PC-3 (cell line): ENCODE results near the gene STK32C. TPM values are rescaled to one million over a fixed set of nuclear protein-coding genes. Genes with fewer than 3 reads are reported as not detected.

Source experiments
- ATAC-seq: fragments of 200-7000 bp; cut with Tn5 transposase; 2 replicates; pipeline ENCODE4 v1.9.1; 2020; ENCODE audit warnings: mild to moderate bottlenecking, moderate library complexity
- BruUV-seq: library from RNA; stranded (reverse); fragments of 400-500 nt; replicated peaks from 2 replicates; lab custom pipeline; 2021; lab: Mats Ljungman, UMichigan
- CTCF ChIA-PET: fragments of 300-600 bp; sonication (Branson Sonifier 250); formaldehyde crosslinking; loops from one replicate; lab custom pipeline; 2022; ENCODE audit warnings: antibody characterized with exemption; lab: Charles Lee
- POLR2A ChIA-PET: fragments of 300-600 bp; sonication (Branson Sonifier 250); formaldehyde crosslinking; loops from one replicate; lab custom pipeline; 2022; ENCODE audit warnings: antibody characterized with exemption; ENCODE audit not compliant: unreplicated experiment; lab: Charles Lee
- DNase-seq: peaks from one replicate; pipeline ENCODE4 v3.0.0-alpha.2; 2015
- H2AFZ ChIP-seq: fragments of 300-600 bp; sonication (generic); 2 replicates; pipeline ENCODE4 v1.6.0; 2016; ENCODE audit warnings: antibody characterized with exemption, low read length
- H3F3A ChIP-seq: fragments of 300-600 bp; sonication (generic); one replicate; pipeline ENCODE4 v1.6.0; 2017; ENCODE audit warnings: antibody characterized with exemption, low read length, control low read depth, mild to moderate bottlenecking; ENCODE audit not compliant: unreplicated experiment
- H3K27ac ChIP-seq: fragments of 300-600 bp; sonication (generic); 2 replicates; pipeline ENCODE4 v1.5.1; 2016; ENCODE audit warnings: mild to moderate bottlenecking, low read length
- H3K27me3 ChIP-seq: fragments of 300-600 bp; sonication (generic); 2 replicates; pipeline ENCODE4 v1.6.1; 2016; ENCODE audit warnings: low read length, mixed read lengths
- H3K36me3 ChIP-seq: fragments of 300-600 bp; sonication (generic); 2 replicates; pipeline ENCODE4 v1.6.1; 2016; ENCODE audit warnings: low read depth, mixed run types, low read length, mixed read lengths
- H3K4me1 ChIP-seq: fragments of 300-600 bp; sonication (generic); 2 replicates; pipeline ENCODE4 v1.5.1; 2016; ENCODE audit warnings: low read length; ENCODE audit not compliant: insufficient read depth
- H3K4me2 ChIP-seq: fragments of 300-600 bp; sonication (generic); 2 replicates; pipeline ENCODE4 v1.6.0; 2016; ENCODE audit warnings: low read length
- H3K4me3 ChIP-seq: fragments of 300-600 bp; sonication (generic); 2 replicates; pipeline ENCODE4 v1.5.1; 2016; ENCODE audit warnings: mild to moderate bottlenecking, low read length, mixed read lengths
- H3K79me2 ChIP-seq: fragments of 300-600 bp; sonication (generic); 2 replicates; pipeline ENCODE4 v1.6.1; 2017; ENCODE audit warnings: low read length, mixed read lengths
- H3K9ac ChIP-seq: fragments of 300-600 bp; sonication (generic); 2 replicates; pipeline ENCODE4 v1.6.0; 2016; ENCODE audit warnings: mild to moderate bottlenecking, low read length
- H3K9me2 ChIP-seq: fragments of 300-600 bp; sonication (generic); replicated peaks from 2 replicates; pipeline ENCODE4 v1.6.1; 2016; ENCODE audit warnings: mixed run types, low read length, mixed read lengths
- H3K9me3 ChIP-seq: fragments of 300-600 bp; sonication (generic); 2 replicates; pipeline ENCODE4 v1.6.1; 2016; ENCODE audit warnings: low read length, mixed read lengths
- H4K20me1 ChIP-seq: fragments of 300-600 bp; sonication (generic); 2 replicates; pipeline ENCODE4 v1.6.1; 2016; ENCODE audit warnings: low read length, mixed read lengths
- CTCF ChIP-seq: fragments of 300-600 bp; sonication (generic); conservative IDR thresholded peaks from 2 replicates; pipeline ENCODE4 v1.5.1; 2017; ENCODE audit warnings: antibody characterized with exemption, low read depth, mild to moderate bottlenecking, low read length
- EZH2 ChIP-seq: fragments of 300-600 bp; sonication (generic); IDR thresholded peaks from one replicate; pipeline ENCODE4 v1.6.1; 2017; ENCODE audit warnings: antibody characterized with exemption, mild to moderate bottlenecking, low read length; ENCODE audit not compliant: unreplicated experiment
- EZH2phosphoT487 ChIP-seq: fragments of 300-600 bp; sonication (generic); IDR thresholded peaks from 2 replicates; pipeline ENCODE4 v1.6.1; 2018; ENCODE audit warnings: mild to moderate bottlenecking, antibody characterized with exemption, low read length, borderline replicate concordance
- intact Hi-C: fragments of 100-400 bp; cut with micrococcal nuclease; formaldehyde crosslinking; loops from 2 replicates; pipeline ENCODE4 v1.9.0; 2023
- total RNA-seq: library from RNA; depleted of rRNA; stranded (reverse); fragments of >200 nt; gene quantifications from 2 replicates; pipeline ENCODE4 v1.2.3, GENCODE V29; 2014

Gene STK32C
- total RNA-seq, 1 experiment from 2014 or later: 28.3 TPM

DNA sequence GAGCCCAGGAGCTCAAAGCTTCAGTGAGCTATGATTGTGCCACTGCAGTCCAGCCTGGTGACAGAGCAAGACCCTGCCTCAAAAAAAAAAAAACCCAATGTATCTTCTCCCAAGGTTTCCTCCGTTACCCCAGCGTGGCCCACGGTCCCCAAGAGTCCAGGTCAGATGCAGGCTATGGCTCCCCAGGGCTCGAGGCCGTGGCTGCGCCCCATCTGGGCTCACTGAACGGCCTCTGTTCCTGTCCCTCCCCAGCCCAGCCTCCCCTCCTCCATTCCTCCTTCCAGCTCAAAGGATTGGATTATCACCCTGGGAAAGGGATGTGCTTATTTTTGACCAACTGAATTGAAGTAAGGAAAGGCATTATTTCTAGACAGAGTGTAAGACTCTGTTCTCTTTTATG, 31.0 kb downstream of the STK32C start:
- H3K9ac ChIP-seq: no peak overlapping the region
- CTCF ChIA-PET: no interaction called here
- H3K9me3 ChIP-seq: no peaks in the 10 kb centered on the region
- no peak for TF ChIP-seq EZH2
- no peak for TF ChIP-seq CTCF
- no peak for TF ChIP-seq EZH2phosphoT487
- no peaks in the 10 kb centered on the region for H4K20me1 ChIP-seq
- BruUV-seq: no TSS peak
- H3K4me2 ChIP-seq: no peak overlapping the region
- no peaks in the 10 kb centered on the region for H3K79me2 ChIP-seq
- ATAC-seq (no peak), DNase-seq (no peak)
- intact Hi-C loops: no loop called here
- no peak overlapping the region for H2AFZ ChIP-seq
- no peaks in the 10 kb centered on the region for H3F3A ChIP-seq
- no peaks in the 10 kb centered on the region for H3K9me2 ChIP-seq
- H3K27me3 ChIP-seq: no peaks in the 10 kb centered on the region
- POLR2A ChIA-PET: interaction anchor here (0.5 kb wide), 1 partner anchor 11 kb away, joined by 6 read pairs; no protein-coding TSS in a partner anchor
- H3K27ac ChIP-seq: no peak overlapping the region
- no peaks in the 10 kb centered on the region for H3K4me1 ChIP-seq
- no peak overlapping the region for H3K4me3 ChIP-seq
- H3K36me3 ChIP-seq: no peaks in the 10 kb centered on the region

DNA sequence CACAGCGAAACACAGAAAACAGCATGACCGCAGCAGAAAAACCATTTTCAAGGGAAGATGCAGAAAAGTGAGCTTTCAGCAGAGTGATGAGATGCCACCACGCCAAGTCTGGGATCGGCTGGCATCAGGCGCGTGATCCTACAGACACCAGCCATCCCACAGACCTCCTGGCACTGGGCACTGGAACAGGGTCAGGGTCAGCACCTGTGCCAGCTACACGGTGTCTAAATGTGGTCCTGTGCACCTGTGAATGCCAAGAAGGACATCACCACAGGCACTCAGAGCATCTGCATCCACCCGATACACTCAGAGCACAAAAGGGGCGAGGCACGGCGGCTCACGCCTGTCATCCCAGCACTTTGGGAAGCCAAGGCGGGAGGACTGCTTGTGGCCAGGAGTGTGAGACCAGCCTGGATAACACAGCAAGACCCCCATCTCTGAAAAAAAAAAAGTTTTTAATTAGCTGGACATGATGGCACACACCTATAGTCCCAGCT, 31.5 kb downstream of the STK32C start:
- POLR2A ChIA-PET: interaction anchor here (0.5 kb wide), 1 partner anchor 11 kb away, joined by 6 read pairs; no protein-coding TSS in a partner anchor

More for the DNA sequence above, 31.5 kb downstream of the STK32C start:
- no peaks in the 10 kb centered on the region for H3K27me3 ChIP-seq
- ATAC-seq: no peak
- no peak for DNase-seq
- H4K20me1 ChIP-seq: no peaks in the 10 kb centered on the region
- H3K9ac ChIP-seq: no peak overlapping the region
- intact Hi-C loops: no loop called here
- H3K79me2 ChIP-seq: no peaks in the 10 kb centered on the region
- no peak overlapping the region for H3K4me2 ChIP-seq
- H3K27ac ChIP-seq: no peak overlapping the region
- H3K4me3 ChIP-seq: no peak overlapping the region
- H3F3A ChIP-seq: no peaks in the 10 kb centered on the region
- TF ChIP-seq EZH2 (no peak), EZH2phosphoT487 (no peak), CTCF (no peak)
- H3K36me3 ChIP-seq: no peaks in the 10 kb centered on the region
- BruUV-seq: no TSS peak
- CTCF ChIA-PET: no interaction called here
- no peaks in the 10 kb centered on the region for H3K9me3 ChIP-seq
- no peaks in the 10 kb centered on the region for H3K9me2 ChIP-seq
- H3K4me1 ChIP-seq: no peaks in the 10 kb centered on the region
- H2AFZ ChIP-seq: no peak overlapping the region
